ENCODE measurements around the gene AOAH. TPM values are rescaled to one million over a fixed set of nuclear protein-coding genes. Genes with fewer than 3 reads are reported as not detected.

The AOAH gene
- total RNA-seq, 5 donors from 2014 or later (not counting 1 experiment from before 2014, with no cell fraction given) = 13.0 to 78.5 (median 27.5) TPM

DNA sequence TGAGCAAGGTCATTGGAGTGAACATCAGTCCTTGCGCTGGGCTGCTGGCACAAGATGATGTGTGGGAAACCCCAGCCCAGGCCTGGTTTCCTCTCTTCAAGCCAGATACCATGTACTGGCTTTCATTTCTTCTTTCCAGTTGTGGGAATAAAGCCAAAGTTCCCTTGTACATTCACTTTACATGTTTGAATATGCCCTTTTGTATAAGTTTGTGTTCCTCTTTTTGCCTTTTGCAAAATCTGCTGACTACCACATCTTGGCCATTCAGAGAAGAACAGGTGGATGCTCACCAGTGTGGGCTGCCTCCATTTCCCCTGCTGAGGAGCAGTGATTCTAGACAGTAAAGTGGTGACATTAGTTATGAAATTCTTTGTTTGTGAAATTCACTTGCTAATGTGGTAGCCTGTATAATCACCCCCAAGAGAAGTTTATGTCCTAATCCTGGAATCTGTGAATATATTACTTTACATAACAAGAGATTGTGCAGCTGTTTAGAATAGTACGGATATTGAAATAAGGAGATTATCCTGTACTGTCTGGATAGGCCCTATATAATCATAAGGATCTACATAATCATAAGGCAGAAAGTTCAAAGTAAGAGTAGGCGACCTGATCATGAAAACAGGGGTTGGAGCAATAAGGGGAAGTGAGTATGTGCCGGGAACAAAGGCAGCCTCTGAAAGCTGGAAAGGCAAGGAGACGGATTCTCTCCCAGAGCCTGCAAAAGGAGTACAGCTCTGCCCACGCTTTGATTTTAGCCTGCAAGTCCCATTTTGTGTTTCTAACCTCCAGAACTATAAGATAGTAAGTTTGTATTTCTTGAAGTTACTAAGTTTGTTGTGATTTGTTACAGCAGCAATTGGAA lies 18.8 kb upstream of the AOAH start:
- Histone ChIP-seq H3K4me1 (ENCODE audit: control insufficient read depth in 1 of 2, extremely low read depth in 1 of 2, insufficient read depth in 2 of 2, low read length in 2 of 2) (peaks cover 0 to 6% of the 10 kb centered on the region in 2 experiments), H3K36me3 (ENCODE audit: control insufficient read depth in 2 of 2, extremely low read depth in 1 of 2, insufficient read depth in 1 of 2, low read length in 1 of 2) (no peaks in the 10 kb centered on the region), H3K27ac (ENCODE audit: low read length) (no peak overlapping the region), H3K4me3 (ENCODE audit: control insufficient read depth in 1 of 2, extremely low read depth in 1 of 2, low read length in 1 of 2) (no peak overlapping the region), H3K27me3 (replicated peaks in 1 of 2; ENCODE audit: control insufficient read depth in 2 of 2, extremely low read depth in 1 of 2, insufficient read depth in 2 of 2, low read length in 1 of 2) (peaks cover 0 to 6% of the 10 kb centered on the region in 2 experiments), H3K9me3 (no peaks in the 10 kb centered on the region)
- no CpG with 5 or more reads among the region's 6 CpGs for WGBS (ENCODE audit: insufficient coverage)
- no peaks in the 10 kb centered on the region for H3K27me3 Mint-ChIP-seq
- H3K36me3 Mint-ChIP-seq = no peaks in the 10 kb centered on the region
- no peak overlapping the region for H3K4me3 Mint-ChIP-seq
- DNase-seq (no peak), ATAC-seq (replicated peaks in 1 of 4) (no peak)
- H3K9me3 Mint-ChIP-seq = peaks cover 0 to 8% (median 0%) of the 10 kb centered on the region in 3 donors
- CTCF ChIA-PET = no interaction called here
- H3K27ac Mint-ChIP-seq = no peak overlapping the region
- POLR2A ChIA-PET = interaction anchor here in 1 of 2 donors (0.7 kb wide), 1 partner anchor 15 kb away, joined by 3 read pairs; no protein-coding TSS in a partner anchor
- peaks cover 14 to 22% (median 17%) of the 10 kb centered on the region in 3 donors for H3K4me1 Mint-ChIP-seq

DNA sequence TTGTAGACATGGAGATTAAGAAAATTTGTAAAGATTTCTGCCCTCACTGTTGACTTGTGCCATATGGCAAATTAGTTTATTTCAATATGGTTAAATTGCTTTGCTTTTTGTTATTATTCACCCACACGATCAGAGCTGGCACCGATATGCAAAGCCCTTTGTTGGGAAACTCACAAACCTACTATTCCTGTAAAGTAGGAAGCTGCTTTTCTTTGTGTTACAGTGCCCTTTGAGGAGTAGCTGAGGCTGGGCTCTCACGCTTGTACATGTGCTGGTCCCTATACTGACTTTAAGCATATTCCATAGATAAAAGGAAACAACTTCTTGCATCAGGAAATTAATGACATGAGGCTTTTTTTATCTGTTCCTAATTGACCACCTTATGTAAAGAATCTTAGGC lies 17.6 kb upstream of the AOAH start:
- Mint-ChIP-seq H3K4me3 (no peak overlapping the region), H3K27me3 (no peaks in the 10 kb centered on the region), H3K27ac (no peak overlapping the region), H3K9me3 (peaks cover 0 to 8% (median 0%) of the 10 kb centered on the region in 3 donors), H3K36me3 (no peaks in the 10 kb centered on the region), H3K4me1 (peaks cover 10 to 22% (median 14%) of the 10 kb centered on the region in 3 donors)
- H3K27ac ChIP-seq (ENCODE audit: low read length) = no peak overlapping the region
- H3K9me3 ChIP-seq = no peaks in the 10 kb centered on the region
- no peak overlapping the region for H3K4me3 ChIP-seq (ENCODE audit: control insufficient read depth in 1 of 2, extremely low read depth in 1 of 2, low read length in 1 of 2)
- H3K27me3 ChIP-seq (replicated peaks in 1 of 2; ENCODE audit: control insufficient read depth in 2 of 2, extremely low read depth in 1 of 2, insufficient read depth in 2 of 2, low read length in 1 of 2) = peaks cover 0 to 5% of the 10 kb centered on the region in 2 experiments
- ChIA-PET POLR2A (no interaction called here), CTCF (no interaction called here)
- H3K4me1 ChIP-seq (ENCODE audit: control insufficient read depth in 1 of 2, extremely low read depth in 1 of 2, insufficient read depth in 2 of 2, low read length in 2 of 2) = peaks cover 4 to 5% of the 10 kb centered on the region in 2 experiments
- no peaks in the 10 kb centered on the region for H3K36me3 ChIP-seq (ENCODE audit: control insufficient read depth in 2 of 2, extremely low read depth in 1 of 2, insufficient read depth in 1 of 2, low read length in 1 of 2)
- no CpG with 5 or more reads among the region's 3 CpGs for WGBS (ENCODE audit: insufficient coverage)
- DNase-seq (no peak), ATAC-seq (replicated peaks in 1 of 4) (no peak)

DNA sequence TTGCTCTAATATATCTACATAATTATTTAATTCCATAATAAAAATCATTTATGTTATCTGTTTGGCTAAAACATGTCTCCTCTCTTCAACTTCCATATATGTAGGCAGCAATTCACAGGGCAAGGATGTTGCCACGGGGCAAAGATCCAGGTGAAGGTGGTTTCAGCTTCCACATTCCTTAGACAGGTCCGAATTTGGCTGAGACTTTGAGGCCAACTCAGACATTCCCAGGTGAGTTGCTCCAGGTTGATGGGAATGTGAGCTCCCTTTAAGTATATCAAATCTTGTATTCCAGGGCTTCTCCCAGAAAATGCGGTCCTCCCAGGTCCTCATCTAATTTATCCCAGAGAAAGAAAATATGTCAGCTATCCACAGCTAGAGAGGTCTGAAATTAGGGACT lies 15.1 kb upstream of the AOAH start:
- H3K4me1 Mint-ChIP-seq = peaks cover 28 to 37% (median 31%) of the 10 kb centered on the region in 3 donors

DNA sequence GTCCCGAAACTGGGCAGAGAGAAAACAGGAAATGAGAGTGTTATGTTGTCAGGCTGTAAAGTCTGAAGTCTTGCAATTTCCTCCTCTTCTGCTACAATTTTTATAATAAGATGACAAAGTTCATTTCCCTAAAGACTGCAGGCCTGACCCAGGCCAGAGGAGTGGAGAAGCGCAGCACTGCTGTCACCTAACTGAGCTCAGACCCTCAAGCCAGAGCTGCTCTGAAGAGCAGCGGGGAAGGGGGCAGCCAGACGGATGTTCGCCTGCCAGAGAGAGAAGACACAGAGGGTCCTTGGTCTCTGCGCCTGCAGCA lies 12.6 kb upstream of the AOAH start:
- WGBS (ENCODE audit: insufficient coverage) = 59% methylated on average over 5 of the region's 6 CpGs
- no peaks in the 10 kb centered on the region for H3K27me3 Mint-ChIP-seq
- DNase-seq (peak in 1 of 35 experiments; percentile 44), ATAC-seq (replicated peaks in 1 of 4) (peak; percentile 58 to 83 (median 70))
- H3K27me3 ChIP-seq (replicated peaks in 1 of 2; ENCODE audit: control insufficient read depth in 2 of 2, extremely low read depth in 1 of 2, insufficient read depth in 2 of 2, low read length in 1 of 2) = no peaks in the 10 kb centered on the region
- no peaks in the 10 kb centered on the region for H3K36me3 Mint-ChIP-seq
- H3K4me1 Mint-ChIP-seq = peaks cover 31 to 37% (median 35%) of the 10 kb centered on the region in 3 donors
- H3K36me3 ChIP-seq (ENCODE audit: control insufficient read depth in 2 of 2, extremely low read depth in 1 of 2, insufficient read depth in 1 of 2, low read length in 1 of 2) = no peaks in the 10 kb centered on the region
- peak overlapping the region; percentile 55 for H3K27ac ChIP-seq (ENCODE audit: low read length)
- no peaks in the 10 kb centered on the region for H3K9me3 ChIP-seq
- H3K4me3 Mint-ChIP-seq = peak overlapping the region; percentile 1 to 68 (median 55)
- peak overlapping the region; percentile 91 to 93 for H3K27ac Mint-ChIP-seq
- CTCF ChIA-PET = no interaction called here
- H3K4me3 ChIP-seq (ENCODE audit: control insufficient read depth in 1 of 2, extremely low read depth in 1 of 2, low read length in 1 of 2) = peak overlapping the region in 1 of 2 donors; percentile 10
- H3K4me1 ChIP-seq (ENCODE audit: control insufficient read depth in 1 of 2, extremely low read depth in 1 of 2, insufficient read depth in 2 of 2, low read length in 2 of 2) = peaks cover 7 to 16% of the 10 kb centered on the region in 2 experiments
- POLR2A ChIA-PET = interaction anchor here in 1 of 2 donors (0.6 kb wide), 1 partner anchor 296 kb away, joined by 3 read pairs; no protein-coding TSS in a partner anchor
- H3K9me3 Mint-ChIP-seq = peaks cover 4 to 11% (median 5%) of the 10 kb centered on the region in 3 donors

More for the DNA sequence above, 15.1 kb upstream of the AOAH start:
- no peaks in the 10 kb centered on the region for H3K27me3 Mint-ChIP-seq
- Histone ChIP-seq H3K4me1 (ENCODE audit: control insufficient read depth in 1 of 2, extremely low read depth in 1 of 2, insufficient read depth in 2 of 2, low read length in 2 of 2) (peaks cover 7 to 16% of the 10 kb centered on the region in 2 experiments), H3K36me3 (ENCODE audit: control insufficient read depth in 2 of 2, extremely low read depth in 1 of 2, insufficient read depth in 1 of 2, low read length in 1 of 2) (no peaks in the 10 kb centered on the region), H3K9me3 (no peaks in the 10 kb centered on the region), H3K27me3 (replicated peaks in 1 of 2; ENCODE audit: control insufficient read depth in 2 of 2, extremely low read depth in 1 of 2, insufficient read depth in 2 of 2, low read length in 1 of 2) (no peaks in the 10 kb centered on the region), H3K4me3 (ENCODE audit: control insufficient read depth in 1 of 2, extremely low read depth in 1 of 2, low read length in 1 of 2) (no peak overlapping the region), H3K27ac (ENCODE audit: low read length) (no peak overlapping the region)
- no CpG with 5 or more reads among the region's 3 CpGs for WGBS (ENCODE audit: insufficient coverage)
- H3K4me3 Mint-ChIP-seq = no peak overlapping the region
- ChIA-PET POLR2A (no interaction called here), CTCF (no interaction called here)
- H3K9me3 Mint-ChIP-seq = peaks cover 0 to 8% (median 0%) of the 10 kb centered on the region in 3 donors
- no peak overlapping the region for H3K27ac Mint-ChIP-seq
- DNase-seq (no peak), ATAC-seq (replicated peaks in 1 of 4) (no peak)
- no peaks in the 10 kb centered on the region for H3K36me3 Mint-ChIP-seq

GRCh38 chr7:36736090-36736898 lies 12.0 kb upstream of the AOAH start:
- peak overlapping the region in 1 of 2 donors; percentile 10 for H3K4me3 ChIP-seq (ENCODE audit: control insufficient read depth in 1 of 2, extremely low read depth in 1 of 2, low read length in 1 of 2)
- peak overlapping the region; percentile 1 to 68 (median 55) for H3K4me3 Mint-ChIP-seq
- H3K27me3 Mint-ChIP-seq = no peaks in the 10 kb centered on the region
- peak overlapping the region; percentile 91 to 93 for H3K27ac Mint-ChIP-seq
- H3K27me3 ChIP-seq (replicated peaks in 1 of 2; ENCODE audit: control insufficient read depth in 2 of 2, extremely low read depth in 1 of 2, insufficient read depth in 2 of 2, low read length in 1 of 2) = no peaks in the 10 kb centered on the region
- WGBS (ENCODE audit: insufficient coverage) = 48% methylated on average over 3 of the region's 4 CpGs
- POLR2A ChIA-PET = interaction anchor here in 1 of 2 donors (0.6 kb wide), 1 partner anchor 296 kb away, joined by 3 read pairs; no protein-coding TSS in a partner anchor
- no peaks in the 10 kb centered on the region for H3K36me3 Mint-ChIP-seq
- H3K4me1 Mint-ChIP-seq = peaks cover 31 to 41% (median 35%) of the 10 kb centered on the region in 3 donors
- peaks cover 4 to 13% (median 6%) of the 10 kb centered on the region in 3 donors for H3K9me3 Mint-ChIP-seq
- peak in 1 of 4 experiments; percentile 11 for ATAC-seq (replicated peaks in 1 of 4)
- H3K27ac ChIP-seq (ENCODE audit: low read length) = peak overlapping the region; percentile 55
- no peaks in the 10 kb centered on the region for H3K36me3 ChIP-seq (ENCODE audit: control insufficient read depth in 2 of 2, extremely low read depth in 1 of 2, insufficient read depth in 1 of 2, low read length in 1 of 2)
- H3K9me3 ChIP-seq = no peaks in the 10 kb centered on the region
- peaks cover 7 to 16% of the 10 kb centered on the region in 2 experiments for H3K4me1 ChIP-seq (ENCODE audit: control insufficient read depth in 1 of 2, extremely low read depth in 1 of 2, insufficient read depth in 2 of 2, low read length in 2 of 2)
- DNase-seq = no peak
- CTCF ChIA-PET = no interaction called here

DNA sequence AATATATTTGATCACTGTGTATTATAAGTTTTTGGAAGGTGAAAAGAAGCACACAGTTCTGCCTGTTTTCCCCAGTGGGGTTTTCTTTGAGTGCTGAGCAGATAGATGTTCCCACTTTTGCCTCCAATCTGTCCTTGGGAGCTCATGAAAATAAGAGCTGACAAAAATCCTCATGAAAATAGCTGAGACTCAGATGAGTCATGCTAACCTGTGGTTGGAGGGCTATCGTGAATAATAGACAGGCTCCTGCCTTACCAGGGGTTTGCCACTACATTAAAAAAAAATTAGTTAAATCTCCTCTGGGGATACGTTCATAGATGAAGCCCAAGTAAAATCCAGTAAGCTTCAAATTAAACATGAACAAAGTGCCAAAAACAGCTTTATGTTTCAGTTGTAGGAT lies 10.9 kb upstream of the AOAH start:
- ATAC-seq (replicated peaks in 1 of 4) (no peak), DNase-seq (no peak)
- Histone ChIP-seq H3K4me3 (ENCODE audit: control insufficient read depth in 1 of 2, extremely low read depth in 1 of 2, low read length in 1 of 2) (no peak overlapping the region), H3K36me3 (ENCODE audit: control insufficient read depth in 2 of 2, extremely low read depth in 1 of 2, insufficient read depth in 1 of 2, low read length in 1 of 2) (no peaks in the 10 kb centered on the region), H3K27ac (ENCODE audit: low read length) (no peak overlapping the region), H3K4me1 (ENCODE audit: control insufficient read depth in 1 of 2, extremely low read depth in 1 of 2, insufficient read depth in 2 of 2, low read length in 2 of 2) (peaks cover 7 to 16% of the 10 kb centered on the region in 2 experiments), H3K27me3 (replicated peaks in 1 of 2; ENCODE audit: control insufficient read depth in 2 of 2, extremely low read depth in 1 of 2, insufficient read depth in 2 of 2, low read length in 1 of 2) (no peaks in the 10 kb centered on the region), H3K9me3 (no peaks in the 10 kb centered on the region)
- ChIA-PET POLR2A (no interaction called here), CTCF (interaction anchor here in 1 of 2 donors (1.1 kb wide), 1 partner anchor 64 kb away, joined by 3 read pairs; no protein-coding TSS in a partner anchor)
- Mint-ChIP-seq H3K27ac (no peak overlapping the region), H3K4me3 (peak overlapping the region in 1 of 3 donors; percentile 13), H3K4me1 (peaks cover 31 to 52% (median 38%) of the 10 kb centered on the region in 3 donors), H3K27me3 (no peaks in the 10 kb centered on the region), H3K9me3 (peaks cover 6 to 17% (median 6%) of the 10 kb centered on the region in 3 donors), H3K36me3 (no peaks in the 10 kb centered on the region)
- no CpG with 5 or more reads among the region's 2 CpGs for WGBS (ENCODE audit: insufficient coverage)
